GM23338 (cell line): ENCODE measurements around the gene DAPK2. TPM values are rescaled to one million over a fixed set of nuclear protein-coding genes. Genes with fewer than 3 reads are reported as not detected.

Experiments
- ATAC-seq: fragments of 200-7000 bp; cut with Tn5 transposase; 3 replicates; pipeline ENCODE4 v1.9.1; 2020
- DNase-seq: peaks from one replicate; pipeline ENCODE4 v3.0.0-alpha.2; 2015; ENCODE audit warnings: low spot score
- H2AFZ ChIP-seq: fragments of 200-600 bp; sonication (generic); 2 replicates; pipeline ENCODE4 v1.8.0; 2016; ENCODE audit warnings: antibody characterized with exemption, mild to moderate bottlenecking, moderate library complexity
- H3F3A ChIP-seq: fragments of 200-600 bp; sonication (generic); replicated peaks from 2 replicates; pipeline ENCODE4 v1.8.0; 2017; ENCODE audit warnings: antibody characterized with exemption, mixed run types, low read depth
- H3K27ac ChIP-seq: fragments of 200-600 bp; sonication (generic); 2 replicates; pipeline ENCODE4 v1.6.1; 2016; ENCODE audit warnings: low read depth
- H3K27me3 ChIP-seq: fragments of 200-600 bp; sonication (generic); 2 replicates; pipeline ENCODE4 v1.8.0; 2016; ENCODE audit warnings: mild to moderate bottlenecking, mixed run types, moderate library complexity; ENCODE audit not compliant: insufficient read depth
- H3K36me3 ChIP-seq: fragments of 200-600 bp; sonication (generic); 2 replicates; pipeline ENCODE4 v1.8.0; 2016; ENCODE audit warnings: mild to moderate bottlenecking; ENCODE audit not compliant: insufficient read depth
- H3K4me1 ChIP-seq: fragments of 200-600 bp; sonication (generic); 2 replicates; pipeline ENCODE4 v1.8.0; 2016; ENCODE audit warnings: mild to moderate bottlenecking, moderate library complexity; ENCODE audit not compliant: insufficient read depth
- H3K4me2 ChIP-seq: fragments of 200-600 bp; sonication (generic); 2 replicates; pipeline ENCODE4 v1.7.1; 2017; ENCODE audit warnings: mixed run types
- H3K4me3 ChIP-seq: fragments of 200-600 bp; sonication (generic); 2 replicates; pipeline ENCODE4 v1.6.1; 2016; ENCODE audit warnings: mixed run types
- H3K79me2 ChIP-seq: fragments of 200-600 bp; sonication (generic); replicated peaks from 2 replicates; pipeline ENCODE4 v1.8.0; 2017; ENCODE audit warnings: mild to moderate bottlenecking; ENCODE audit not compliant: insufficient read depth
- H3K9me2 ChIP-seq: fragments of 200-600 bp; sonication (generic); 2 replicates; pipeline ENCODE4 v1.8.0; 2017; ENCODE audit not compliant: insufficient read depth
- H4K20me1 ChIP-seq: fragments of 200-600 bp; sonication (generic); replicated peaks from 2 replicates; pipeline ENCODE4 v1.8.0; 2017; ENCODE audit warnings: mild to moderate bottlenecking; ENCODE audit not compliant: insufficient read depth
- H3K27ac Mint-ChIP-seq: 2 replicates; pipeline ENCODE4 v1.8.0; 2020; ENCODE audit warnings: inconsistent platforms, mild to moderate bottlenecking, moderate library complexity, mixed read lengths
- H3K27me3 Mint-ChIP-seq: 3 replicates; pipeline ENCODE4 v1.8.0; 2022; ENCODE audit warnings: low read depth, mild to moderate bottlenecking, moderate library complexity, mixed read lengths, inconsistent platforms; ENCODE audit not compliant: insufficient read depth, poor library complexity
- H3K36me3 Mint-ChIP-seq: 3 replicates; pipeline ENCODE4 v1.8.0; 2021; ENCODE audit warnings: low read depth, mild to moderate bottlenecking, inconsistent platforms, moderate library complexity, mixed read lengths
- H3K4me1 Mint-ChIP-seq: 3 replicates; pipeline ENCODE4 v1.8.0; 2020; ENCODE audit warnings: mild to moderate bottlenecking, inconsistent platforms, mixed read lengths
- H3K4me3 Mint-ChIP-seq: 3 replicates; pipeline ENCODE4 v1.8.0; 2021; ENCODE audit warnings: moderate library complexity, mild to moderate bottlenecking, inconsistent platforms, mixed read lengths
- H3K9me3 Mint-ChIP-seq: 3 replicates; pipeline ENCODE4 v1.8.0; 2020; ENCODE audit warnings: moderate library complexity, mild to moderate bottlenecking, inconsistent platforms, mixed read lengths
- CREB1 ChIP-seq: fragments of 250-450 bp; sonication (Bioruptor Pico); IDR thresholded peaks from 2 replicates; pipeline ENCODE4 v1.5.0; 2020; ENCODE audit warnings: low read depth, mild to moderate bottlenecking, moderate library complexity
- EZH2 ChIP-seq: fragments of 200-600 bp; sonication (generic); IDR thresholded peaks from one replicate; pipeline ENCODE4 v1.8.0; 2017; ENCODE audit warnings: antibody characterized with exemption, mild to moderate bottlenecking, low read depth; ENCODE audit not compliant: unreplicated experiment
- EZH2phosphoT487 ChIP-seq: fragments of 200-600 bp; sonication (generic); IDR thresholded peaks from one replicate; pipeline ENCODE4 v1.8.1; 2018; ENCODE audit warnings: antibody characterized with exemption; ENCODE audit not compliant: unreplicated experiment
- JUNB ChIP-seq: IDR thresholded peaks from one replicate; pipeline ENCODE4 v1.6.1; 2016; ENCODE audit warnings: antibody characterized with exemption; ENCODE audit not compliant: unreplicated experiment
- POLR2AphosphoS5 ChIP-seq: IDR thresholded peaks from 2 replicates; pipeline ENCODE4 v1.6.1; 2016; ENCODE audit warnings: antibody characterized with exemption, low read depth
- STAT1 ChIP-seq: IDR thresholded peaks from one replicate; pipeline ENCODE4 v1.6.1; 2016; ENCODE audit warnings: antibody characterized with exemption; ENCODE audit not compliant: unreplicated experiment
- ZNF331 ChIP-seq: fragments of 250-450 bp; sonication (Bioruptor Pico); IDR thresholded peaks from 2 replicates; pipeline ENCODE4 v1.5.0; 2020; ENCODE audit warnings: low read depth, mild to moderate bottlenecking, moderate library complexity
- polyA plus RNA-seq: library from polyadenylated mRNA; unstranded; fragments of >200 nt; fragmentation: Nextera tagmentation; extraction: Ambion mirVana; gene quantifications from 2 replicates; pipeline ENCODE4 v1.2.1, GENCODE V29; 2016
- total RNA-seq: library from RNA; depleted of rRNA; stranded (reverse); fragments of >200 nt; shearing (Covaris generic); gene quantifications from 2 replicates; pipeline ENCODE4 v1.2.3, GENCODE V29; 2014
- TF ChIP-seq, protein P1 (sequence below): IDR thresholded peaks from 2 replicates; pipeline ENCODE4 v1.6.1; 2016; ENCODE audit warnings: antibody characterized with exemption
- TF ChIP-seq, protein P2 (sequence below): IDR thresholded peaks from one replicate; pipeline ENCODE4 v1.6.1; 2018; ENCODE audit warnings: antibody characterized with exemption; ENCODE audit not compliant: unreplicated experiment
- TF ChIP-seq, protein P3 (sequence below), 2 experiments: fragments of 200-600 bp in 1 of 2; sonication (generic) in 1 of 2; conservative IDR thresholded peaks; 2 replicates each; pipeline versions ENCODE4 v1.5.1 to v1.6.1; 2016 to 2017; ENCODE audit warnings: antibody characterized with exemption in 2 of 2, low read depth in 2 of 2, mild to moderate bottlenecking in 2 of 2, moderate library complexity in 1 of 2

The DAPK2 gene
- total and polyA plus RNA-seq, 2 experiments from 2014 or later, result 1.6 to 3.1 TPM

DNA sequence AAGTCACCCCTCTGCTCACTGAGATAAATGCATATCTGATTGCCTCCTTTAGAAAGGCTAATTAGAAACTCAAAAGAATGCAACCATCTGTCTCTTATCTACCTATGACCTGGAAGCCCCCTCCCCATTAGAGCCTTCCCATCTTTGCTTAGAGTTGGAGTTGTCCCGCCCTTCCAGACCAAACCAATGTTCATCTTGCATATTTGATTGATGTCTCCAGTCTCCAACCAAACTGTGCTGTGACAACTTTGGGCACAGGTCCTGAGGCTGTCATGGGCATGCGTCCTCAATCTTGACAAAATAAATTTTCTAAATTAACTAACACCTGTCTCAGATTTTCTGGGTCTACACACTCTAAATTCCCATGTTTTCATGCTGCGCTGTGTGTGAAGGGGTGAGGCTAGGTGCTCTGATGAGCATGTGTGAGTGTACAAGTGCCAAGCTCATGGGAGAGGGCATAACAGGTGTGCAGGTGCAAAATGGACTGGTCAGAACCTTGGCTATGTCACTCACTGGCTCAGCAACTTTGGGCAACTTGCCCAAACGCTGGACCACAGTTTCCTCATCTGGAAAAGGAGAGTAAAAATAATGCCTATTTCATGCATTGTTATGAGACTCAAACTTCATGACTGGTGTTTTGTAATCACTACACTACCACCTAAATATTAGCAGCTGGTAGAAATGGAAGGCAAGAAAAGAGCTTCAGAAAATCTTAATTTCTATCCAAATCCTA lies 7.2 kb downstream of the DAPK2 start:
- ATAC-seq, result peak; percentile 81
- no peak overlapping the region; the same call in 2 of the 3 replicates for H3K4me3 Mint-ChIP-seq
- Histone ChIP-seq H2AFZ (no peak overlapping the region), H3K79me2 (no peaks in the 10 kb centered on the region), H3K4me2 (no peak overlapping the region), H3K4me1 (no peaks in the 10 kb centered on the region), H3K27ac (no peak overlapping the region), H3K4me3 (no peak overlapping the region), H4K20me1 (no peaks in the 10 kb centered on the region), H3K27me3 (0 out of 2 replicates have a peak, but pooled peaks cover 2% of the 10 kb centered on the region), H3F3A (no peaks in the 10 kb centered on the region), H3K9me2 (no peaks in the 10 kb centered on the region), H3K36me3 (no peaks in the 10 kb centered on the region)
- H3K36me3 Mint-ChIP-seq, result no peaks in the 10 kb centered on the region
- TF ChIP-seq, protein P1, sequence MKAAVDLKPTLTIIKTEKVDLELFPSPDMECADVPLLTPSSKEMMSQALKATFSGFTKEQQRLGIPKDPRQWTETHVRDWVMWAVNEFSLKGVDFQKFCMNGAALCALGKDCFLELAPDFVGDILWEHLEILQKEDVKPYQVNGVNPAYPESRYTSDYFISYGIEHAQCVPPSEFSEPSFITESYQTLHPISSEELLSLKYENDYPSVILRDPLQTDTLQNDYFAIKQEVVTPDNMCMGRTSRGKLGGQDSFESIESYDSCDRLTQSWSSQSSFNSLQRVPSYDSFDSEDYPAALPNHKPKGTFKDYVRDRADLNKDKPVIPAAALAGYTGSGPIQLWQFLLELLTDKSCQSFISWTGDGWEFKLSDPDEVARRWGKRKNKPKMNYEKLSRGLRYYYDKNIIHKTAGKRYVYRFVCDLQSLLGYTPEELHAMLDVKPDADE, result no peak
- no peak for TF ChIP-seq STAT1
- TF ChIP-seq EZH2phosphoT487, result no peak
- TF ChIP-seq, protein P2, sequence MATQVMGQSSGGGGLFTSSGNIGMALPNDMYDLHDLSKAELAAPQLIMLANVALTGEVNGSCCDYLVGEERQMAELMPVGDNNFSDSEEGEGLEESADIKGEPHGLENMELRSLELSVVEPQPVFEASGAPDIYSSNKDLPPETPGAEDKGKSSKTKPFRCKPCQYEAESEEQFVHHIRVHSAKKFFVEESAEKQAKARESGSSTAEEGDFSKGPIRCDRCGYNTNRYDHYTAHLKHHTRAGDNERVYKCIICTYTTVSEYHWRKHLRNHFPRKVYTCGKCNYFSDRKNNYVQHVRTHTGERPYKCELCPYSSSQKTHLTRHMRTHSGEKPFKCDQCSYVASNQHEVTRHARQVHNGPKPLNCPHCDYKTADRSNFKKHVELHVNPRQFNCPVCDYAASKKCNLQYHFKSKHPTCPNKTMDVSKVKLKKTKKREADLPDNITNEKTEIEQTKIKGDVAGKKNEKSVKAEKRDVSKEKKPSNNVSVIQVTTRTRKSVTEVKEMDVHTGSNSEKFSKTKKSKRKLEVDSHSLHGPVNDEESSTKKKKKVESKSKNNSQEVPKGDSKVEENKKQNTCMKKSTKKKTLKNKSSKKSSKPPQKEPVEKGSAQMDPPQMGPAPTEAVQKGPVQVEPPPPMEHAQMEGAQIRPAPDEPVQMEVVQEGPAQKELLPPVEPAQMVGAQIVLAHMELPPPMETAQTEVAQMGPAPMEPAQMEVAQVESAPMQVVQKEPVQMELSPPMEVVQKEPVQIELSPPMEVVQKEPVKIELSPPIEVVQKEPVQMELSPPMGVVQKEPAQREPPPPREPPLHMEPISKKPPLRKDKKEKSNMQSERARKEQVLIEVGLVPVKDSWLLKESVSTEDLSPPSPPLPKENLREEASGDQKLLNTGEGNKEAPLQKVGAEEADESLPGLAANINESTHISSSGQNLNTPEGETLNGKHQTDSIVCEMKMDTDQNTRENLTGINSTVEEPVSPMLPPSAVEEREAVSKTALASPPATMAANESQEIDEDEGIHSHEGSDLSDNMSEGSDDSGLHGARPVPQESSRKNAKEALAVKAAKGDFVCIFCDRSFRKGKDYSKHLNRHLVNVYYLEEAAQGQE, result no peak
- no peak for TF ChIP-seq ZNF331
- H3K9me3 Mint-ChIP-seq, result no peaks in the 10 kb centered on the region; the same call in 2 of the 3 replicates
- peaks cover 8% of the 10 kb centered on the region for H3K27me3 Mint-ChIP-seq
- H3K4me1 Mint-ChIP-seq, result peaks cover 14% of the 10 kb centered on the region
- peak; percentile 63 for DNase-seq
- no peak overlapping the region for H3K27ac Mint-ChIP-seq

DNA sequence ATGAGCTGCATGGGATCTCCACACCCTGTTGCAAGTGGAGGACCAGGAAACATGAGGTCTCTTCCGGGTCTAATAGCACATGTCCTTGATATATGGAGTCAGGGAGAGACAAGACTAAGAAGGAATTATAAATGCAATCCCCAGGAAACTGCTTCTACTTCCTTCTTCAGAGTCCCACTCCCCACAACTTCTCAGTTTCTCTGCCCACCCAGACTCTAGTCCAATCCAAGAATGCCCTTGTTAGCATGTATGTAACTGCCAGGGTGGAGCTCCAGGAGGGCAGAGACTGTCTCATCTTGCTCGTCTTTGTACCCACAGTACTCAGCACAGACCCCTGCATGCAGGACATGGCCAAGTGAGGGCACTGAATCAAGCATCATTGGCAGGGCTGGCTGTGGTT lies 8.3 kb downstream of the DAPK2 start:
- Mint-ChIP-seq H3K27me3 (peaks cover 8% of the 10 kb centered on the region), H3K4me1 (peaks cover 14% of the 10 kb centered on the region), H3K36me3 (no peaks in the 10 kb centered on the region), H3K9me3 (no peaks in the 10 kb centered on the region; the same call in 2 of the 3 replicates), H3K27ac (no peak overlapping the region), H3K4me3 (no peak overlapping the region)
- no peaks in the 10 kb centered on the region for H3K79me2 ChIP-seq
- H3K4me3 ChIP-seq, result no peak overlapping the region
- no peaks in the 10 kb centered on the region for H4K20me1 ChIP-seq
- H3K36me3 ChIP-seq, result no peaks in the 10 kb centered on the region
- H3K4me1 ChIP-seq, result no peaks in the 10 kb centered on the region
- no peaks in the 10 kb centered on the region for H3K9me2 ChIP-seq
- no peaks in the 10 kb centered on the region for H3F3A ChIP-seq
- no peak overlapping the region for H3K27ac ChIP-seq
- H3K27me3 ChIP-seq, result no peaks in the 10 kb centered on the region
- no peak overlapping the region for H3K4me2 ChIP-seq
- ATAC-seq, result no peak
- no peak for DNase-seq
- no peak overlapping the region for H2AFZ ChIP-seq
- TF ChIP-seq ZNF331 (no peak), STAT1 (no peak), EZH2phosphoT487 (no peak), CREB1 (CRISPR knock-in tag) (no peak), POLR2AphosphoS5 (no peak), JUNB (no peak), EZH2 (no peak)
- TF ChIP-seq, protein P3, sequence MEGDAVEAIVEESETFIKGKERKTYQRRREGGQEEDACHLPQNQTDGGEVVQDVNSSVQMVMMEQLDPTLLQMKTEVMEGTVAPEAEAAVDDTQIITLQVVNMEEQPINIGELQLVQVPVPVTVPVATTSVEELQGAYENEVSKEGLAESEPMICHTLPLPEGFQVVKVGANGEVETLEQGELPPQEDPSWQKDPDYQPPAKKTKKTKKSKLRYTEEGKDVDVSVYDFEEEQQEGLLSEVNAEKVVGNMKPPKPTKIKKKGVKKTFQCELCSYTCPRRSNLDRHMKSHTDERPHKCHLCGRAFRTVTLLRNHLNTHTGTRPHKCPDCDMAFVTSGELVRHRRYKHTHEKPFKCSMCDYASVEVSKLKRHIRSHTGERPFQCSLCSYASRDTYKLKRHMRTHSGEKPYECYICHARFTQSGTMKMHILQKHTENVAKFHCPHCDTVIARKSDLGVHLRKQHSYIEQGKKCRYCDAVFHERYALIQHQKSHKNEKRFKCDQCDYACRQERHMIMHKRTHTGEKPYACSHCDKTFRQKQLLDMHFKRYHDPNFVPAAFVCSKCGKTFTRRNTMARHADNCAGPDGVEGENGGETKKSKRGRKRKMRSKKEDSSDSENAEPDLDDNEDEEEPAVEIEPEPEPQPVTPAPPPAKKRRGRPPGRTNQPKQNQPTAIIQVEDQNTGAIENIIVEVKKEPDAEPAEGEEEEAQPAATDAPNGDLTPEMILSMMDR (conservative IDR thresholded peaks at IDR 0.05; ENCODE audit: low read depth in 2 of 2), result no peak
- TF ChIP-seq, protein P1, result no peak
